GM19397 (cell line): ENCODE results near the gene WNT9B.
A peak's percentile ranks its signal among the peaks of the same experiment; 100 is the strongest.
"Not testable (repeated sequence)": the region's sequence is repeated elsewhere in the genome, so short reads cannot be mapped to it uniquely, and the experiment has no call there.

Experiments used
- ATAC-seq: cut with Tn5 transposase; IDR thresholded peaks from one replicate; pipeline ENCODE4 v1.9.1; 2021; ENCODE audit warnings: mild to moderate bottlenecking, moderate library complexity; ENCODE audit not compliant: unreplicated experiment

The WNT9B gene

DNA sequence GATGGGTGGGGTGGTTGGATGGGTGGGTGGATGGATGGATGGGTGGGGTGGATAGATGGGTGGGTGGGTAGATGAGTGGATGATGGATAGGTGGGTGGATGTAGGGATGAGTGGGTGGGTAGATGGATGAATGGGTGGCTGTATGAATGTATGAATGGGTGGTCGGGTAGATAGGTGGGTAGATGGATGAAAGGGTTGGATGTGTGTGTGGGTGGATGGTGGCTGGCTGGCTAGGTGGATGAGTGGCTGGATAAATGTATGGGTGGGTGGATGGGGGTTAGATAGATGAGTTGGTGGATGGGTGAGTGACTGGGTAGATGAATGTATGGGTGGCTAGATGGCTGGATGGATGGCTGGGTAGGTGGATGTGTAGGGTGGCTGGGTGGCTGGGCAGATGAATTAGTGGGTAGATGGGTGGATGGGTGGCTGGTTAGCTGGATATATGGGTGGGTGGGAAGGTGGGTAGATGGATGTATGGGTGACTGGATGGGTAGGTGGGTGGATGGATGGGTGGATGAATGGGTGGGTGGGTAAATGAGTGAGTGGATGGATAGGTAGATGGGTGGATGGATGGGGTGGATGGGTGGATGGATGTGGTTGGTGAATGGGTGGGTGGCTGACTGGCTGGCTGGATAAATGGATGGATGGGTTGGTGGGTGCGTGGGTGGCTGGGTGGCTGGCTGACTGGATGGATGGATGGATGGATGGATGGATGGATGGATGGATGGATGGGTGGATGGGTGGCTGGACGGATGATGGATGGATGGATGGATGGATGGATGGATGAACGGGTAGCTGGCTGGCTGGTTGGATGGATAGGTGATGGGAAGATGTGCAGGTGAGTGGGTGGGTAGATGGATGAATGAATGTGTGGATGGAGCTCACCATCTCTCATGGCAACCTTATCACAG lies 52.6 kb downstream of the WNT9B start:
- ATAC-seq, result no peak

DNA sequence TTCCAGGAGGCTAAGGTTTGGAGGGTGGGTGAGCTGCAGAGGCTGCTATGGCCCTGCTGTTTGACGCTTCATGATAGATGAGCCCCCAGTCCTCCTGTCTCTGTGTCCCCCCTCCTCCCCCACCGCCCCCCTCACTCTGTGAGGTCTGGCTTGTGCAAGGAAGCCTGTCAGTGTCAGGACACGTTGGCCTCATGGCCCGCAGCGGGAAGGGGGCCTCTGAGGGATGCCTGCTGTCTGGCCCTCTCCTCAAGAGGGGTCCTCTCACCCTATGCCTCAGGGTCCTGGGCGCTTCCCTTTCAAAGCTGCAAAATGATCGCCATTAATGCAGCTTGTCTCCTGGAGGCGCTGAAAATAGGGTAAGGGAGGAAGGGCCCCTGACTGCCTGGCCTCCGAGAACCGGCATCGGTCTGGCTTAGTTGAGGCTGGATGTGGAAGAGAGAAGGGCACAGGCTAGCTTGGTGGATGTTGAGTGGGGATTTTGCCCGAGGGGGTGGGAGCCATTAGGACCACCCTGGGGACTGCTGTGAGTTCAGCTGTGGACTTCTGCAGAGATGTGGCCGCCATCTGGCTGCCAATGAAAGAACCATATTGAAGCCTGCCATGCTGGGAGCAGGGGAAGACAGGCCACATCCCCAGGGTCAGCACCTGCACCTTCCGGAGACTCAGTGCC lies 56.8 kb downstream of the WNT9B start:
- ATAC-seq, result no peak

DNA sequence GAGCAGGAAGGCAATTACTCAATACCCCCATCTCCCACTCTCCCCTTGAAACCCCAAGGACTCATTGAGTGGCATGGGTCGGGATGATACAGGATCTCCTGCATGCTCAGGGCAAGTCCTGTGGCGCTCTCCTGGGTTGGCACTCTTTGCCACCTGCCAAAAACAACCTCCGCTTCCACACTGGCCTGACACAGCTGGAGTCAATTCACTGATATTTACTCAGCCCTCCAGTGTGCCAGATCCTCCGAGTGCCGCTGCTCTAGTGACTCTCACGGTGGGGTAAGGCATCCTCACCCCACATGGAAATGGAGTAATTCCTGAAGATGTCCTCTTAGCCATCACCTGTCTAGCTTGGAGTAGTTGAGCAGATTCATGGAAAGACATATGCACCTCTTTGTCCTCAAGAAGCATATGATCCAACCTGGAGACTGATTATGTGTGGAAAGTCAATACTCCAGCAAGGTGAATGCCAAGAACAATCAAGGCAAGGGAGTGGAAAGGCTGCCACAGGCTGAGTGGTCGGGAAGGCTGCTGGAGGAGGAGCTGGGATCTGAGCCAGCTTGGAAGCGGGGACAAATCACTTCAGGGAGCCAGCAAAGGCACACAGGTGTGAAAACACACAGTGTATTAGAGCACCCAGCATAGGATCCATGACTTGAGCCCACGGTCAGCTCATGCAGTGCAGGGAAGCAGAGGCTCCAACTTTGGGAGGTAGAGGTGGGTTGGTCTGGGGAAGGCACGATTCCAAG lies 59.0 kb downstream of the WNT9B start:
- no peak for ATAC-seq

DNA sequence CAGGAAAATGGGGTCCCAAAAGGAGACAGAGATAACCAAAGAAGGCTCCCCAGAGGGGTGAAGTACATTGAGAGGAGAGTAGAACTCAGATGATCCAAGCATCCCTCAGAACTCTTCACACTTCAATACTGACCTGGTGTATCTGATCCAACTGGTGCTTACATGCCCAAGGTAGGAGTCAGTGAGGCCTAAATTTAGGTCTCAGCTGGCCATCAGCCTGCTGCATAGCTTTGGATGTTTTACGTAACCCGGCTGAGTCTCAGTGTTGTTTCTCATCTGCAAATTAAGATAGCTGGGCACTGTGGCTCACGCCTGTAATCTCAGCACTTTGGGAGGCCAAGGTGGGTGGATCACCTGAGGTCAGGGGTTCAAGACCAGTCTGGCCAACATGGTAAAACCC lies 59.9 kb downstream of the WNT9B start:
- ATAC-seq, result no peak

DNA sequence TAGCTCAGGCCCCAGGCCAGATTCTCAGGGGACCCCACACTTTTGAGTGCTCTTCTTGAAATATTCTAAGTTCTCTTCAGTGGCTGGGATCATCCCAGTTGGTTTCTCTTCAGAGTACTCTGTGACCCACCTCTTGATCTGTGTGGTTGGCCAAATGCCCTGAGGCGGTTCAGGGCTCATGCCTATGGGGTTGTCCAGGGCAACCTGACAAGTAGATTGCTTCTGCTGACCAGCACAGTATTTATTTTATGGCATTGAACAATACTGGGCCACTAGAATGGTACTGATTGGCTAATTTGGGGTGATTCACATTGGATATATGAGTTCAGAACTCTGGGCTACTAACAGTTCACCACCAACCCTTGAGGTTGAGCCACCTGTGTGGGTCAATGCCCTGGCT lies 64.2 kb downstream of the WNT9B start:
- ATAC-seq, result no peak

DNA sequence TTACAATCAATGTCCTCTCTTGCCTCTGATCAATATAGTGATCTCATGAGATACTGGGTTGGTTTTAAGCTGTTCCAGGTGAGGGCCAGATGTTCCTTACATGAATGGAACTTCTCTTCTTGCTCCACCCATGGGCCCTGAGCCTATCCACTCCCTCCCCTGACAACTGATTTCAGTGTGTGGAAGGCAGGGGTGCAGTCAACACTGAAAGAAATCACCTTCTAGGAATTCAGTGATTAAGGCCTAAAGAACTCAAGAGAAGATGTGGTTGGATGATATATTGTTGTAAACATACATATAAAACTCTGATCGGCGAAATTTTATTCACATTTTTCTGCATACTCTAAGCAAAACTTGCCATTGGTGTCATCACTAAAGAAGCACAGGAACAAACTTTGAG lies 64.8 kb downstream of the WNT9B start:
- ATAC-seq, result no peak

DNA sequence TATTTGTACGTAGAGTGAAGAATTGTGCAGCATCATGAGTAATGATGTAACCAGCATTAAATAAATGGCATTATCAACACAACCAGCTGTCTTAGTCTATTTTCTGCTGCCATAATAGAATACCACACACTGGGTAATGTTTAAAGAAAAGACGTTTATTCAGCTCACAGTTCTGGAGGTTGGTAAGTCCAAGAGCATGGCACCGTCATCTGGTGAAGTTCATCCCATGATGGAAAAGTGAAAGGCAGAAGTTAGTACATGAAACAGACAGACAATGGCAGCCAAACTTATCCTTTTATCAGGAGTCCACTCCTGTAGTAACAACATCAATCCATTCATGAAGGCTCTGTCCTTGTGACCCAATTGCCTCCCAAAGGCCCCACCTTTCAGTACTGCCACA lies 65.2 kb downstream of the WNT9B start:
- no peak for ATAC-seq

DNA sequence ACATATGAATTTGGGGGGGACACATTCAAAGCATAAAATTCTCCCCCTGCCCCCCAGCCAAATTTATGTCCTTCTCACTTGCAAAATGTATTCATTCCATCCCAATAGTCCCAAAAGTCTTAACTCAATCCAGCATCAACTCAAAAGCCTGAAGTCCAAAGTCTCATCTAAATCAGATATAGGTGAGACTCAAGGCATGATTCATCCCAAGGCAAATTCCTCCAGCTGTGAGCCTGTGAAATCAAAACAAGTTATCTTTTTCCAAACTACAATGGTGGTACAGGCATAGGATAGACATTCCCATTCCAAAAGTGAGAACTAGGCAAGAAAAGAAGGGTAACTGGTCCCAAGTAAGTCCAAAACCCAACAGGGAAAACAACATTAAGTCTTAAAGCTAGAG lies 65.7 kb downstream of the WNT9B start:
- no peak for ATAC-seq

DNA sequence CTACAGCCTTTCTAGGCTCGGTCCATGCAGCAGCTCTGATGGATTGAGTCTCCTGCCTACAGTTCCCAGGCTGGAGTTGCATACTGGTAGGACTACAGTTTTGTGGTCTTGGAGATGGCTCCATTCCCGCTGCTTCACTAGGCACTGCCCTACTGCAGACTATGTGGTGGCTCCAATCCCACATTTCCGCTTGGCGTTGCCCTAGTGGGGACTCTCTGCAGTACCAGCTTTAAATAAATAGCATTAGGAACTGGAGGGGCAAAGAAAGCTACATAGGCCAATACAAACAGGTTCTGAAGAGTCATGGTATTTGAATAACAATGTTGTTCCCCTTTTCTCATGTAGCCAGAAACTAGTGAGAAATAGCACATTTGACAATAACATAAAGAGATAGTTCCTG lies 66.1 kb downstream of the WNT9B start:
- ATAC-seq, result no peak

DNA sequence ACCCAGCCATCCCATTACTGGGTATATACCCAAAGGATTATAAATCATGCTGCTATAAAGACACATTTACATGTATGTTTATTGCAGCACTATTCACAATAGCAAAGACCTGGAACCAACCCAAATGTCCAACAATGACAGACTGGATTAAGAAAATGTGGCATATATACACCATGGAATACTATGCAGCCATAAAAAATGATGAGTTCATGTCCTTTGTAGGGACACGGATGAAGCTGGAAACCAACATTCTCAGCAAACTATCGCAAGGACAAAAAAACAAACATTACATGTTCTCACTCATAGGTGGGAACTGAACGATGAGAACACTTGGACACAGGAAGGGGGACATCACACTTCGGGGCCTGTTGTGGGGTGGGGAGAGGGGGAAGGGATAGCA lies 70.6 kb downstream of the WNT9B start:
- ATAC-seq, result not testable (repeated sequence)

DNA sequence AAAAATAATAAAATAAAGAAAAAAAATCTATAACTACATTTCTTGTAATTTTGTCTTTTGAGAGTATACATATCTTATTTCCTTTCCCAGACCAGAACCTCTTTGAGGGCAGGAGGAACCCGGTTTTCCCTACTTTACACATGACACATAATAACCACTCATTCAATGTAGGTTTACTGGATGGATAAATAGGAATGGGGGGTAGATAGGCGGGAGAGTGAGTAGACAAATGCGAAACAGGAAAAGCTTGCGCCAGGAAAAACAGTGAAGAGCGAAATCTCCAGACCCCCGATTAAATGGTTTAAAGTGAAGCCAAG lies 71.1 kb downstream of the WNT9B start:
- ATAC-seq, result no peak

DNA sequence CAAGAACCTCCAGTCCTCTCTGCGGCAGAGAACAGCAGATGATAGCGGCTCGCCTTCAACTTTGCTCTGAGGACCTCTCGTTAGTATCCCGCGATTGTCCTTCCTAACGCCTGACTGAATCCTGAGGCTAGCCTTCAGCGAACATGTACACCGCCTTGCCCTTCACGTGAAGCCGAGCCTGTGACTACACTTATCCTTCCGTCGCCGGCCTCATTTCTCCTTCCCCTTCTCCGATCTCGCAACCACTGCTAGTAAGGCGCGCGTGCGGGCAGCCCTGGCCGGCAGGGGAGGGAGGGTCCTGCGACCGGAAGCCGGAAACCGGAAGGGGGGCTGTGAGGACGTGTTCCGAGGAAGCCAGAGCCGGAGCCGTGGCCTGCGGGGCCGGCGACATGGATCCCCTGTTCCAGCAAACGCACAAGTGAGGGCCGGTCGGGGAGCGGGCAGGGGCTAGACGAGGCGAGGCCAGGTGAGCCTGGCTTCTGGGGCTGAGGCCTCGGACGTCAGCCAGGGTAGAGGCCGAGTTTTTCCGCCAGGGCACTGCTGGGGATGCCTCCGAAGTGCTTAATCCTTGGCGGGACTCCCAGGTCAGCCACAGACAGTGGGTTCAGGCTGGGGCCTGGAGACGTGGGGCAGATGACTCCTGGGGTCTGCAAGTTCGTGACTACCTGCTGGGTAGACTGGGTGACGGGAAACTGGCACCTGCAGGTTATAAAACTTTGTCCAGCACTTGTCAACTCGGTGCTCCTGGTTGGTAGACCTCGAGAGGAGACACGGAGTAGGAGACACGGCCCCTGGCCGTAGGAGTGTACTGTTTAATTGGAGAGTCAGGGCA lies 71.6 kb downstream of the WNT9B start, which contains the start of gene GOSR2:
TSS of gene GOSR2 (plus strand) at position 357 of the 832 bp plus-strand sequence. CDS start at position 390, 33 bp downstream.
- peak; percentile 92 for ATAC-seq

DNA sequence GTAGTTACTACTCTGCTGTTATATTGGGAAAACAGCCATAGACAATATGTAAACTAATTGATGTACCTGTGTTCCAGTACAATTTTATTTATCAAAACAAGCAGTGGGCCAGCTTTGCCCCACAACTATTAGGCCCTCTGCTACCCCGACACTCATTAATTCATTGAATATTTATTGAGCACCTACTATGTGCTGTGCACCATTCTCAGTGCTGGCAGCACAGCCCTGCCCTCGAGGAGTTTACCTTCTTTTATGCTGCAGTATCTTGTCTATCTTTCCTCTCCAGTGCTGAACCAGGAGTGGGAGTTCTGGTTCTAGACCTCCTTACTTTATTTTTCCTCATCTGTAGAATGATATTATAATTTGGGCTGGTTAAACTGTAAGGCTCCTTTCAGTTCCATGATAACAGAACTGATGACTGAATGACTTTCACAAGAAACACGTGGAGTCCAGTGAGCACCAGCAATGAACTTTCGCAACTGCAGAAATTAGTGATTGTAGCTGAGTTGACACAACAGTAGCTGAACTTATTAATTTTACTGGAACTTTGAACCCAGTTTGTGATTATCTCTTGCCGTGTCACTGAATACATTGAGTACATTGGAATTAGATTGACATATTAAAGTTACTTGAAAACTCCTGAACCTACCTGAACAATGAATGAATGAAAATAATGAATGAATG lies 73.9 kb downstream of the WNT9B start:
- ATAC-seq, result no peak

DNA sequence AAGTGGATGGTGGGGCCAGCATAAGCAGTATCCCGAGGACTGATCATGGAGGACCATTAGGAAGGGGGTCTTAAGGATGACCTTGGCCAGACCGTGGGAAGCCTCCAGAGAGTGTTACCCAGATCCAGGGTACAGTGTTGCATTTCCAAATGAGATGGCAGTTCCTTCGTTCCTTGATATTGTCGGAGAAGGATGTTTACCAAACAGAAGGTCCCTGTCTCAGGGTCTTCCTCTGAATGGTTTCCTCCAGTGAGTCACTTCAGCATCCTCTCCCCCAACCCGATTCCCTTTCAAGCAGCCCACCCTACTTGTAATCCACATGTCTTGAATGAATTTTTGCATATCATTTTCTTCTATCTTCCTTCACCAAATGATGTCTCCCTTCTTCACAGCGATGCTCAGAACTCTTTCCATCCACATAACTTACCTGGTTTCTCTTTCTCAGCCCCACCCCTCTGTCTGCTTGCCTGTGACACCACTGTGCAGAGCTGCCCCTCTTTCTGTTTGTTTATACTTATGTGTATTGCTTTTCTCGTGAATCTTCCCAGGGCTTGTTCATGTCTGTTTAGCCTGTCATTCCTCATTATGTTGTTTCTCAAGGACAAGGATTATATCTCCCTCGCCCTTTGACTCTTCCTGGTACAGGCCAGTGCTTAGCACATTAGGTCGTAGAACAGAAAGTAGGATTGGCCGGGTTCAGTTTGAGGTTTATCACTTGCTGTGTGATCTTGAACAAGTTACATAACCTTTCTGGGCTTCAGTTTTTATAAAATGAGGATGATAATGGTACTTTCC lies 77.3 kb downstream of the WNT9B start:
- no peak for ATAC-seq

DNA sequence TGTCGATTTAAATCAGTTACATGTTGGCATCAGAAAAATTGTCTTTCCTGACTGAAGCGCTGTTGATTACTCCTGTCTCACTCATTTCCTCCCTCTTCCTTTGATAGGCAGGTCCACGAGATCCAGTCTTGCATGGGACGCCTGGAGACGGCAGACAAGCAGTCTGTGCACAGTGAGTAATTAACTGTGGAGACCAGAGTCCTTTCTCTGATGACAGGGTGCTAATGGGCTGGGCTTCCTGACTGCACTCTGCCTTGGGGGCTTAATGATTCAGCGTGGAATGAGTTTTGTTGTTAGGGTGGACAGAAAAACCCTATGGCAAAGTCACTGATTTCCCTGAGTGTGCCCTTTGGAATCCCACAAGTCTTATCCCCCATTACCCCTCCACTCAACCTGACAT lies 78.0 kb downstream of the WNT9B start:
- no peak for ATAC-seq

DNA sequence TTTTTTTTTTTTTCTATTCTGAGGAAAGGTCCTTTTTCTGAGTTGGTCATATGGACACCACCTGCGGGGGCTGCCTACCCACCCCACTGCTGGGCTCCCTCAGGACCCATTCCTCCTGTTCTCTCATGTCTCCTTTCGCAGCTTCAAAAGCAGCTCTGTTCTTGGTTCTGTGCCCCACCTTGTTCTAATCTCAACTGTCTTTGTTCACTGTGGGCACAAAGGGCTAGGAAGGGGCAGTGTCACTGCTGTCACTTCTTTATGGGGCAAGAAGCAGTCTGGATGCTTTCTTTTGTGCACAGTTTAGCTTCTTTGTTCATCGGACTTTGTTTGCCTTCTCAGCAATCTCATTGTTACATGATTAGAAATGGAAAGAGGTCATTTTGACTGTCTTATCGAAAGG lies 78.7 kb downstream of the WNT9B start:
- no peak for ATAC-seq

DNA sequence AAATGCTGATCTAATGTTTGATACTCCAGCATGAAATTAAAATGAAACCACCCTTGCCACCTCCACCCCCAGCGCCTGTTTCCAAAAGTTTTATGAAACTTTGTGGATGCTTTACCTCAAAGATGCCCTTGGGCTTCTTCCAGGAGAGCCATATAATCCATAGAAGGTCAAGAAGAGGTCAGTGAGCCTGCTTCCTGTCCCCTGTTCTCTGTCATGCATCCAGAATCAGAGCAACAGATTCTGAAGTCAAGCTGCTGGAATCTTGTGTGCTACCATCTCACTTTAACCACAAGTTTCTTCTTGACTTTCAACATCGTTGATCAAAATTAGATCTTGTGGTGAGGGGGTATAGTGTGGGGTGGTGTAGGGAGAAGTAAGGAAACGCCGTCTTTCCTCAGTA lies 80.2 kb downstream of the WNT9B start:
- ATAC-seq, result no peak

DNA sequence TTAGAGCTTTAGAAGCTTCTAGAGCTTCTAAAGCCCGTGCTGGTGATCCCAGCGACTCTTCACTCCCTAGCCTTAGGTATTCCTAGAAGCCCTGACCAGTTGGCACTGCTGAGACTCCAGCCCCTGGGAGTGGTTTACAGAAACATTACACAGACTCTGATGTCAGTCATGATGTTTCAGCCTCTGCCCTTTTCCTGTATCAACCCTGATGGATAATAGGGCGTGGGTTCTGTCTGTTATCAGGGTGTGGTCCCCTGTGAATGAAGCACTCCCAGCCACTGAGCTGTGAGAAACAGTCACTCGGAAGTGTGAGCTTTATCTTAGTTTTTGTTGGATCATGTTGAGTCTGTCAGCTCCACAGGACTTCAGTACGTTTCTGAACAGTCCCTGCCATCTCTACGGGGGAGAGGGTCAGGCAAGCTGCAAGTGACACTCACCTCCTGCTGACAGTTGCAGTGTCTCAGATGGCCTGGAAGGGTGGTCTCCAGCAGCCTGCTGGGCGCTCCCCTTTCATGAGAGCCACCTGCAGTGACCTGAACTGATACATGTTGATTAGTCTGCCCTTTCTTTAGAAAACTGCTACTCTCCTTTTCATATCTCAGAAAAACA lies 84.4 kb downstream of the WNT9B start:
- no peak for ATAC-seq
